ENCODE measurements around the gene PRDM16. TPM values are rescaled to one million over a fixed set of nuclear protein-coding genes. Genes with fewer than 3 reads are reported as not detected.

PRDM16 gene
- total RNA-seq, 1 experiment from 2014 or later = not detected

DNA sequence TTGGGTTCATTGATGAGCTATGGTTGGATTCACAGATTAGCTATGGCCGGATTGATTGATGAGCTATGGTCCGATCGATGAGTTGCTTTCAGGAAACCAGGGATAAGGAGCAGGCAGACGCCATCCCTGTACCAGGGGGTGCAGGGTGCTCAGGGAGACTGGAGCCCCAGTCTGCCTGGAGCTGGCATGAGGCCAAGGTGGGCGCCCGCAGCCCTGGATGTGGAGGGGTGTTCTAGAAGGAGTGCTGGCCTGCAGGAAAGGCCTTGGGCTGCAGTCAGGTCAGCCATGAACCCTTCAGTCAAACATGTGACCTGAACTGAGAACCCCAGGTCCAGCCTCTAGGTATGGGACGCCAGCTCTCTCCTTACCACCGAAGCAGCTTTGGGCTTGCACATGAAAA lies 212.7 kb downstream of the PRDM16 start:
- DNase-seq (ENCODE audit: unreplicated experiment) = no peak
- intact Hi-C loops (cut with micrococcal nuclease) = no loop called here
- TF ChIP-seq, protein P1, sequence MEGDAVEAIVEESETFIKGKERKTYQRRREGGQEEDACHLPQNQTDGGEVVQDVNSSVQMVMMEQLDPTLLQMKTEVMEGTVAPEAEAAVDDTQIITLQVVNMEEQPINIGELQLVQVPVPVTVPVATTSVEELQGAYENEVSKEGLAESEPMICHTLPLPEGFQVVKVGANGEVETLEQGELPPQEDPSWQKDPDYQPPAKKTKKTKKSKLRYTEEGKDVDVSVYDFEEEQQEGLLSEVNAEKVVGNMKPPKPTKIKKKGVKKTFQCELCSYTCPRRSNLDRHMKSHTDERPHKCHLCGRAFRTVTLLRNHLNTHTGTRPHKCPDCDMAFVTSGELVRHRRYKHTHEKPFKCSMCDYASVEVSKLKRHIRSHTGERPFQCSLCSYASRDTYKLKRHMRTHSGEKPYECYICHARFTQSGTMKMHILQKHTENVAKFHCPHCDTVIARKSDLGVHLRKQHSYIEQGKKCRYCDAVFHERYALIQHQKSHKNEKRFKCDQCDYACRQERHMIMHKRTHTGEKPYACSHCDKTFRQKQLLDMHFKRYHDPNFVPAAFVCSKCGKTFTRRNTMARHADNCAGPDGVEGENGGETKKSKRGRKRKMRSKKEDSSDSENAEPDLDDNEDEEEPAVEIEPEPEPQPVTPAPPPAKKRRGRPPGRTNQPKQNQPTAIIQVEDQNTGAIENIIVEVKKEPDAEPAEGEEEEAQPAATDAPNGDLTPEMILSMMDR (IDR thresholded peaks at IDR 0.05; ENCODE audit: unreplicated experiment) = no peak
- no TSS peak for BruUV-seq (replicated peaks)
- H3K9me3 Mint-ChIP-seq (ENCODE audit: unreplicated experiment) = peaks cover 16% of the 10 kb centered on the region
- no peaks in the 10 kb centered on the region for H3K4me1 Mint-ChIP-seq (ENCODE audit: insufficient read depth, unreplicated experiment)
- POLR2A ChIA-PET = no interaction called here
- no peaks in the 10 kb centered on the region for H3K36me3 Mint-ChIP-seq (ENCODE audit: insufficient read depth, unreplicated experiment)
- H3K27me3 Mint-ChIP-seq (ENCODE audit: insufficient read depth, unreplicated experiment) = no peaks in the 10 kb centered on the region
- CTCF ChIA-PET = no interaction called here
- H3K4me3 Mint-ChIP-seq (ENCODE audit: unreplicated experiment) = no peak overlapping the region
- H3K27ac Mint-ChIP-seq (ENCODE audit: low read depth, unreplicated experiment) = no peak overlapping the region

DNA sequence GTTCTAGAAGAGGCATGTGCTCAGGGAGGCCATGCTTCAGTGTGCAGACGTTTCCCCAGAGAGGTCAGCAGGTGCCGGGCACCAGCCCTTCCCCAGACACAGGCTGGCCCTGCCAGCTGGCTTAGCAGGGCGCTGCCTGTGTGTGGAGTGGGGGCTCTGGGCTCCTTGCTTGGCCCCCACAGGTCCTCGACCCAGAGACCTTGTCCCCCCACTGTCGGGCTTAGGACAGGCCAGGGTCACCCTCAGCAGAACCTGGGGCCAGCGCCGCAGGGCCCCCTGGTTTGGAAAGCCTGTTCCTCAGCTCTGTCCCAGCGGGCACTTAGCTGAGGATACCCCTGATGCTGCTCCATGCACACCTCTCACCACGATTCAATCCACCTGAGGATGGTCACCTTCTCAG lies 213.2 kb downstream of the PRDM16 start:
- intact Hi-C loops (cut with micrococcal nuclease) = no loop called here
- TF ChIP-seq, protein P1 (IDR thresholded peaks at IDR 0.05; ENCODE audit: unreplicated experiment) = no peak
- H3K4me1 Mint-ChIP-seq (ENCODE audit: insufficient read depth, unreplicated experiment) = no peaks in the 10 kb centered on the region
- no peaks in the 10 kb centered on the region for H3K36me3 Mint-ChIP-seq (ENCODE audit: insufficient read depth, unreplicated experiment)
- H3K4me3 Mint-ChIP-seq (ENCODE audit: unreplicated experiment) = no peak overlapping the region
- no TSS peak for BruUV-seq (replicated peaks)
- peaks cover 16% of the 10 kb centered on the region for H3K9me3 Mint-ChIP-seq (ENCODE audit: unreplicated experiment)
- DNase-seq (ENCODE audit: unreplicated experiment) = no peak
- H3K27ac Mint-ChIP-seq (ENCODE audit: low read depth, unreplicated experiment) = no peak overlapping the region
- CTCF ChIA-PET = no interaction called here
- POLR2A ChIA-PET = no interaction called here
- no peaks in the 10 kb centered on the region for H3K27me3 Mint-ChIP-seq (ENCODE audit: insufficient read depth, unreplicated experiment)

DNA sequence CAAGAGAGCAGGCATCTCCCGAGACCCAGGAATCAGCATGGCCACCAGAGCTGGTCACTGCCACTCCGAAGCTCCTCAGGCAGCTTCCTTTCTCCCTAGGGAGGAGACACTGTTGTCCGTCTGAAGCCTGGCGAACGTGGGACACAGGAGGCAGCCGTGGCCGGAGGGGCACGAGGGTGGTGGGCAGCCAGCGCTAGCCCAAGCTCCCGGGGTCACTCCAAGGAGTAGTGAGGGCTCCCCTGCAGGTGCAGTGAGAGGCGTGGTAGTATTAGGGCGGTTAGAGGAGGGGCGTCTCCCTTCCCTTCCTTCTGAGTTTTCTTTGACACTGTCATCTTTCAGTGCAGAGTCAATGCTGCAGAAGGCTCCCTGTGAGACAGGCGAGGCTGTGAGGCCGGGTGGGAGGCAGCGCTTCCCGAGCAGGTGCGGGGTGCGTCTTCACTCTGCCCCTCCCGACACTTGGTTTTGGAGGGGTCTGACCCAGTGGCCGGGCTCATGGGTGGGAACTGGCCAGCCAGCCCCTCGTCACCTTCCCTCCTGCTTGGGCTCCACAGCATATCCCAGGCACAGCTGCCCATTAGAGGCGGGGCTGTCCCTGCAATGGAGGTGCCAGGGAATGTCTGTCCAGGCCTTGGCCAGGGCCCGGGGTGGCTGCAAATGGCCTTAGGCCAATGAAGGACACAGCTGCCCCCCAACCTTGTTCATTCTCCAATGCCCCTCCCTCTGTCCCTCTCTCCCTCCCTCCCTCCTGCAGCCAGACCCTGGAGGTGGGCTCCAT lies 213.8 kb downstream of the PRDM16 start:
- intact Hi-C loops (cut with micrococcal nuclease) = no loop called here
- H3K4me3 Mint-ChIP-seq (ENCODE audit: unreplicated experiment) = no peak overlapping the region
- peaks cover 16% of the 10 kb centered on the region for H3K9me3 Mint-ChIP-seq (ENCODE audit: unreplicated experiment)
- CTCF ChIA-PET = no interaction called here
- BruUV-seq (replicated peaks) = no TSS peak
- H3K27me3 Mint-ChIP-seq (ENCODE audit: insufficient read depth, unreplicated experiment) = no peaks in the 10 kb centered on the region
- H3K27ac Mint-ChIP-seq (ENCODE audit: low read depth, unreplicated experiment) = no peak overlapping the region
- DNase-seq (ENCODE audit: unreplicated experiment) = no peak
- no peaks in the 10 kb centered on the region for H3K4me1 Mint-ChIP-seq (ENCODE audit: insufficient read depth, unreplicated experiment)
- no peaks in the 10 kb centered on the region for H3K36me3 Mint-ChIP-seq (ENCODE audit: insufficient read depth, unreplicated experiment)
- POLR2A ChIA-PET = no interaction called here
- TF ChIP-seq, protein P1 (IDR thresholded peaks at IDR 0.05; ENCODE audit: unreplicated experiment) = no peak

GRCh38 chr1:3283849-3284248 lies 214.8 kb downstream of the PRDM16 start:
- H3K4me1 Mint-ChIP-seq (ENCODE audit: insufficient read depth, unreplicated experiment) = no peaks in the 10 kb centered on the region
- CTCF ChIA-PET = no interaction called here
- H3K36me3 Mint-ChIP-seq (ENCODE audit: insufficient read depth, unreplicated experiment) = no peaks in the 10 kb centered on the region
- no peak overlapping the region for H3K4me3 Mint-ChIP-seq (ENCODE audit: unreplicated experiment)
- intact Hi-C loops (cut with micrococcal nuclease) = no loop called here
- TF ChIP-seq, protein P1 (IDR thresholded peaks at IDR 0.05; ENCODE audit: unreplicated experiment) = no peak
- peaks cover 16% of the 10 kb centered on the region for H3K9me3 Mint-ChIP-seq (ENCODE audit: unreplicated experiment)
- DNase-seq (ENCODE audit: unreplicated experiment) = no peak
- H3K27ac Mint-ChIP-seq (ENCODE audit: low read depth, unreplicated experiment) = no peak overlapping the region
- no peaks in the 10 kb centered on the region for H3K27me3 Mint-ChIP-seq (ENCODE audit: insufficient read depth, unreplicated experiment)
- BruUV-seq (replicated peaks) = no TSS peak
- POLR2A ChIA-PET = no interaction called here

All from MCF 10A (cell line).